AG04450 (cell line): Measurements from ENCODE around the gene TPTE. TPM values are rescaled to one million over a fixed set of nuclear protein-coding genes. Genes with fewer than 3 reads are reported as not detected.
"Not testable (repeated sequence)": the region's sequence is repeated elsewhere in the genome, so short reads cannot be mapped to it uniquely, and the experiment has no call there.

Experiments used
- CTCF ChIA-PET: fragments of 300-600, 350-600 bp; formaldehyde crosslinking; extraction: SDS; loops from one replicate; lab custom pipeline; 2022; ENCODE audit warnings: antibody characterized with exemption, inconsistent platforms; lab: Charles Lee
- POLR2A ChIA-PET: fragments of 350-600 bp; formaldehyde crosslinking; extraction: SDS; loops from one replicate; lab custom pipeline; 2021; ENCODE audit warnings: antibody characterized with exemption, inconsistent platforms; lab: Yijun Ruan, JAX
- DNase-seq: peaks from one replicate; pipeline ENCODE4 v3.0.0-alpha.2; 2011; ENCODE audit warnings: low read depth, low spot score
- H3K27ac ChIP-seq: one replicate; pipeline ENCODE4 v1.5.1; 2012; ENCODE audit warnings: low read depth, low read length, control low read depth
- H3K27me3 ChIP-seq: one replicate; pipeline ENCODE4 v1.6.0; 2012; ENCODE audit warnings: low read length; ENCODE audit not compliant: control insufficient read depth, insufficient read depth
- H3K4me3 ChIP-seq: 2 replicates; pipeline ENCODE4 v1.5.1; 2011; ENCODE audit warnings: mild to moderate bottlenecking, low read depth, low read length, control low read depth
- H3K9me3 ChIP-seq: 2 replicates; pipeline ENCODE4 v1.5.1; 2012; ENCODE audit warnings: low read length; ENCODE audit not compliant: control insufficient read depth, insufficient read depth
- polyA plus RNA-seq: library from polyadenylated mRNA; depleted of rRNA; stranded (reverse); fragments of >200 nt; gene quantifications from 2 replicates; pipeline ENCODE4 v1.2.3, GENCODE V29; 2011
- TF ChIP-seq, protein P1 (sequence below): IDR thresholded peaks from 2 replicates; pipeline ENCODE4 v1.5.1; 2011; ENCODE audit warnings: low read depth, low read length, control low read depth, inconsistent platforms

The TPTE gene
- polyA plus RNA-seq, 1 experiment = not detected

GRCh38 chr21:10639123-10639522, 117.7 kb downstream of the TPTE start:
- CTCF ChIA-PET = no interaction called here
- no peak for DNase-seq

DNA sequence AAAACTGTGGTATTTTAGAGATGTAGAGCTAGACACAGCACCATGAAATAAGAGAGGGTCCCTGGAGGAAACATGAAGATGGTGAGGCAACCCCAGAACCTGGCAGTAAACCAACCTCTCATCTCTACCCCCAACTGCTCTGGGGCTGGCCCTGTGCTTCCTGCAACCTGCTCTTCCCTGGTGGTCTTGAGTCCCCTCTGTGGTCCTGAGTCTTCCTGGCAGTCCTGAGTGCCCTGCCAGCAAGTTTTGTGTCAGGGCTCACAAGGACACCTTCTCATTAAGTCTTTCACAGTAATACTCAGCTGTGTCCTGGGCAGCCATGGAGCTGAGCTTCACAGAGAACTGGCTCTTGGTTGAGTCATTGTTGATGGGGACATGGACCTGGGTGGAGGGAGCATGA, 118.4 kb downstream of the TPTE start:
- peaks cover 51% of the 10 kb centered on the region for H3K9me3 ChIP-seq
- H3K27ac ChIP-seq, CTCF ChIA-PET, H3K27me3 ChIP-seq, H3K4me3 ChIP-seq, DNase-seq, POLR2A ChIA-PET: not testable (repeated sequence)

More at GRCh38 chr21:10639123-10639522, 117.7 kb downstream of the TPTE start:
- POLR2A ChIA-PET = no interaction called here
- TF ChIP-seq, protein P1, sequence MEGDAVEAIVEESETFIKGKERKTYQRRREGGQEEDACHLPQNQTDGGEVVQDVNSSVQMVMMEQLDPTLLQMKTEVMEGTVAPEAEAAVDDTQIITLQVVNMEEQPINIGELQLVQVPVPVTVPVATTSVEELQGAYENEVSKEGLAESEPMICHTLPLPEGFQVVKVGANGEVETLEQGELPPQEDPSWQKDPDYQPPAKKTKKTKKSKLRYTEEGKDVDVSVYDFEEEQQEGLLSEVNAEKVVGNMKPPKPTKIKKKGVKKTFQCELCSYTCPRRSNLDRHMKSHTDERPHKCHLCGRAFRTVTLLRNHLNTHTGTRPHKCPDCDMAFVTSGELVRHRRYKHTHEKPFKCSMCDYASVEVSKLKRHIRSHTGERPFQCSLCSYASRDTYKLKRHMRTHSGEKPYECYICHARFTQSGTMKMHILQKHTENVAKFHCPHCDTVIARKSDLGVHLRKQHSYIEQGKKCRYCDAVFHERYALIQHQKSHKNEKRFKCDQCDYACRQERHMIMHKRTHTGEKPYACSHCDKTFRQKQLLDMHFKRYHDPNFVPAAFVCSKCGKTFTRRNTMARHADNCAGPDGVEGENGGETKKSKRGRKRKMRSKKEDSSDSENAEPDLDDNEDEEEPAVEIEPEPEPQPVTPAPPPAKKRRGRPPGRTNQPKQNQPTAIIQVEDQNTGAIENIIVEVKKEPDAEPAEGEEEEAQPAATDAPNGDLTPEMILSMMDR = no peak
- Histone ChIP-seq H3K4me3 (no peak overlapping the region), H3K27me3 (no peaks in the 10 kb centered on the region), H3K27ac (no peak overlapping the region), H3K9me3 (peaks cover 46% of the 10 kb centered on the region)

DNA sequence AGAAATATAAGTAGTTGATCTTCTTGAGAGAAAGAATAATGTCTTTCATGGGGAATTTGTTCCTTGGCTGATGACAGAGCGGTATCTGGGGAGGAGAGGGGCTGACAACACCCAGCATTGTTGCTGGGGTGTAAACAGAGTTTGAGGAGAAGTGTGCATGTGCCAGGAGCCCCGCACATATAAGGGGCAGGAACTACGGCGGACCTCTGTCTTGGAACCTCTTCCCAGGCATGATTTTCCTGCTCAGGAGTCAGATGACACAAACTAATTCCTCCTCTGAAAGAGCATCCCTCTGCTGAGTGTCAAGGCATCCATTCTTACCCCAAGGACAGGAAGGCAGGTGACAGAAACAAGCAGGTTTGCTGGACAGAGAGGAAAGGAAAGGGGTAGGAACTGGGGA, 119.1 kb downstream of the TPTE start:
- no peak overlapping the region for H3K27ac ChIP-seq
- H3K9me3 ChIP-seq = peaks cover 51% of the 10 kb centered on the region
- ChIA-PET POLR2A (no interaction called here), CTCF (no interaction called here)
- no peak overlapping the region for H3K4me3 ChIP-seq
- H3K27me3 ChIP-seq = no peaks in the 10 kb centered on the region
- DNase-seq = no peak
- TF ChIP-seq, protein P1 = no peak

DNA sequence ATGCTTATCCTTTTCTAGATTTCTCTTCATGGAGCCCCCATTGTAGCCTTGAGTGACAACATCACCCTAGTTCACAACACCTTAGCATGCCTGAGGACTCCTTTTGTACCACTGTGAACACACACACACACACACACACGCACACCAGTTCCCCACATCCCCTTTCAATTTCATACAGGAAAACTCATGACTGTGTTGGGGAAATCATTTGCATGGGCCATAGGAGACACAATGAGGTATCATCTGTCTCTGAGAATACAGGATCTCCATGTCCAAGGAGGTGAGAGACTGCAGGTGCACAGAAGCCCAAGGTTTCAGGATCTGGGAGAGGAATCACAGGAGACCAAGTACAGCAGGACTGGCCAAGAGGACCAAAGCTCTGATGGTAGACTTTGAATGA, 119.7 kb downstream of the TPTE start:
- CTCF ChIA-PET = no interaction called here
- no peak overlapping the region for H3K4me3 ChIP-seq
- TF ChIP-seq, protein P1 = no peak
- POLR2A ChIA-PET = no interaction called here
- no peak overlapping the region for H3K27ac ChIP-seq
- DNase-seq = no peak
- H3K9me3 ChIP-seq = peaks cover 54% of the 10 kb centered on the region
- H3K27me3 ChIP-seq = no peaks in the 10 kb centered on the region

- POLR2A ChIA-PET, H3K27ac ChIP-seq, CTCF ChIA-PET, DNase-seq, H3K27me3 ChIP-seq, H3K4me3 ChIP-seq: not testable (repeated sequence)
- peaks cover 54% of the 10 kb centered on the region for H3K9me3 ChIP-seq
Observed at GRCh38 chr21:10645667-10646066, 124.3 kb downstream of the TPTE start.

DNA sequence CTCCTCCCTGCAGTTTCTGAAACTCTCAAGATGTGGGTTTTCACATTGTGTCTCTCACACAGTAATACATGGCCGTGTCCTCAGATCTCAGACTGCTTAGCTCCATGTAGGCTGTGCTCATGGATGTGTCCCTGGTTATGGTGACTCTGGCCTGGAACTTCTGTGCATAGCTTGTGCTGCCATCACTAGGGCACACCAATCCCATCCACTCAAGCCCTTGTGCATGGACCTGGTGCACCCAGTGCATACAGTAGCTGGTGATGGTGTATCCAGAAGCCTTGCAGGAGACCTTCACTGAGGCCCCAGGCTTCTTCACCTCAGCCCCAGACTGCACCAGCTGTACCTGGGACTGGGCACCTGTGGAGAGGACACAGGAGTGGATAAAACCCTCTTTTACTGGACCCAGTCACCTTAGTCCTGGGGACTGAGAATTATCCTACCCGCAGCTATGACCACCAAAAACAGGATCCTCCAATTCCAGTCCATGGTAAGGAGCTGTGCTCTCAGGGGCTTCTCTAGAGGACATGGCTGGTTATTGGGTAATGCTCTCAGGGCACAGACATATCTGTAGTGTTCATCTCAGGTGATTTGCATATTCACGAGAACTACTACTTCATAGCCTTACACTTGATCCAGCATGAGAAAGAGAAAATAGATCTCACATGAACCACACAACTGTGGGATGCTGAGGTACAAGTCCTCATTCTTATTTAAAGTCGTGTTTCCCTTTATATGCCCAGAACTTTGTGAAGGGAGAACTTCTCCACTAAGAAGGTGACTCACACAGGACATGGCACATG, 128.2 kb downstream of the TPTE start:
- H3K27me3 ChIP-seq, POLR2A ChIA-PET, H3K27ac ChIP-seq, CTCF ChIA-PET, H3K4me3 ChIP-seq, DNase-seq: not testable (repeated sequence)
- H3K9me3 ChIP-seq = peaks cover 28% of the 10 kb centered on the region

DNA sequence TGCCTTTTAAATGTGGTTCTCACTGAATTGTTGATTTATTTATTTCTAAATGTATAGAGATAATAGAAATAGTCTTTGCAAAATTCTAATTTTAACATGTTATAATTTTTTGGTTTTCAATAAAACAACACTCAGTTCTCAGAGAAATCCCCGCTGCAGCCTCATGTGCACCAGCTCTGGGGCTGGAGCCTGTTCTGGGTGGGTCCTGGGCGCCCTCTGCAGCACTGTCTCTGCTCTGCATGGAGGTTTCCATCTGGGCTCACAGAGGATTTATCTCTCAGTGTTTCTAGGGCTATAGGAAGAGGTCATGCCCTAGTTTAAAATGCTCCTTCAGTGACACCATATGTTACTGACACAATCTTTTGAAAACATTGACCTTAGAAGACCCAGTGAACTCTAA, 128.9 kb downstream of the TPTE start:
- H3K4me3 ChIP-seq, H3K27me3 ChIP-seq, DNase-seq, H3K27ac ChIP-seq, CTCF ChIA-PET, POLR2A ChIA-PET: not testable (repeated sequence)
- peaks cover 27% of the 10 kb centered on the region for H3K9me3 ChIP-seq
